ENCODE results near the gene TAF12. TPM values are rescaled to one million over a fixed set of nuclear protein-coding genes. Genes with fewer than 3 reads are reported as not detected.
A peak's percentile ranks its signal among the peaks of the same experiment; 100 is the strongest.

The TAF12 gene
- total RNA-seq, 4 donors from 2014 or later = 33.5 to 81.6 (median 65.0) TPM

GRCh38 chr1:28581531-28582247 lies 61.2 kb downstream of the TAF12 start:
- in situ Hi-C loops (cut with MboI; ENCODE audit: low sequenced_read_pairs in 4 of 4) (loop anchor here in 1 of 4 donors (25.0 kb wide), 1 partner anchor 219 kb away; the partner anchor contains the start of gene PHACTR4), intact Hi-C loops (cut with DNase I; ENCODE audit: low total_unique reads) (loop anchor here (1.0 to 5.0 kb wide), 5 partner anchors 28 to 334 kb away; partner anchors contain the start of genes TAF12 and TRNAU1AP)
- ATAC-seq = peak; percentile 92 to 96
- peaks cover 0 to 41% of the 10 kb centered on the region in 2 donors for H3K36me3 ChIP-seq
- peak overlapping the region; percentile 89 to 94 (median 91) for H3K27ac ChIP-seq
- H3K9me3 ChIP-seq = no peaks in the 10 kb centered on the region
- peak overlapping the region; percentile 76 to 95 (median 88) for H3K4me3 ChIP-seq
- DNase-seq = peak; percentile 95
- peaks cover 23 to 25% of the 10 kb centered on the region in 2 donors for H3K4me1 ChIP-seq
- TF ChIP-seq POLR2A (IDR thresholded peaks at IDR 0.05) = peak; percentile 96 to 99
- peak in 4 of 5 experiments; percentile 22 to 42 (median 30) for TF ChIP-seq CTCF (IDR thresholded peaks at IDR 0.05 in 4 of 5, conservative IDR thresholded peaks at IDR 0.05 in 1 of 5)
- no peaks in the 10 kb centered on the region for H3K27me3 ChIP-seq

- in situ Hi-C loops (cut with MboI; ENCODE audit: low sequenced_read_pairs in 4 of 4) (loop anchor here in 1 of 4 donors (25.0 kb wide), 1 partner anchor 219 kb away; the partner anchor contains the start of gene PHACTR4), intact Hi-C loops (cut with DNase I; ENCODE audit: low total_unique reads) (loop anchor here (1.0 to 5.0 kb wide), 4 partner anchors 28 to 334 kb away; partner anchors contain the start of genes TAF12 and TRNAU1AP)
- DNase-seq = no peak
- Histone ChIP-seq H3K36me3 (peaks cover 0 to 48% of the 10 kb centered on the region in 2 donors), H3K9me3 (no peaks in the 10 kb centered on the region), H3K27me3 (no peaks in the 10 kb centered on the region), H3K4me1 (peaks cover 23 to 25% of the 10 kb centered on the region in 2 donors), H3K4me3 (peak overlapping the region; percentile 76 to 95 (median 88)), H3K27ac (peak overlapping the region; percentile 89 to 94 (median 91))
- TF ChIP-seq POLR2A (IDR thresholded peaks at IDR 0.05) (no peak), CTCF (IDR thresholded peaks at IDR 0.05 in 4 of 5, conservative IDR thresholded peaks at IDR 0.05 in 1 of 5) (no peak)
- peak; percentile 30 to 47 for ATAC-seq
Observed at GRCh38 chr1:28580722-28581530, 61.9 kb downstream of the TAF12 start.

- no peak for DNase-seq
- no peak overlapping the region for H3K4me3 ChIP-seq
- H3K27me3 ChIP-seq = no peaks in the 10 kb centered on the region
Observed at GRCh38 chr1:28579401-28579800, 63.5 kb downstream of the TAF12 start.

More at GRCh38 chr1:28579401-28579800, 63.5 kb downstream of the TAF12 start:
- no peak for ATAC-seq
- in situ Hi-C loops (cut with MboI; ENCODE audit: low sequenced_read_pairs in 4 of 4) (loop anchor here in 1 of 4 donors (25.0 kb wide), 1 partner anchor 217 kb away; the partner anchor contains the start of gene PHACTR4), intact Hi-C loops (cut with DNase I; ENCODE audit: low total_unique reads) (no loop called here)
- Histone ChIP-seq H3K27ac (no peak overlapping the region), H3K4me1 (peaks cover 23 to 25% of the 10 kb centered on the region in 2 donors), H3K9me3 (no peaks in the 10 kb centered on the region), H3K36me3 (peaks cover 0 to 58% of the 10 kb centered on the region in 2 donors)
- TF ChIP-seq POLR2A (IDR thresholded peaks at IDR 0.05) = no peak
- TF ChIP-seq CTCF (IDR thresholded peaks at IDR 0.05 in 4 of 5, conservative IDR thresholded peaks at IDR 0.05 in 1 of 5) = no peak

Data from gastrocnemius medialis (tissue), 4 donors.